ENCODE data around the gene UBE2G1.

DNA sequence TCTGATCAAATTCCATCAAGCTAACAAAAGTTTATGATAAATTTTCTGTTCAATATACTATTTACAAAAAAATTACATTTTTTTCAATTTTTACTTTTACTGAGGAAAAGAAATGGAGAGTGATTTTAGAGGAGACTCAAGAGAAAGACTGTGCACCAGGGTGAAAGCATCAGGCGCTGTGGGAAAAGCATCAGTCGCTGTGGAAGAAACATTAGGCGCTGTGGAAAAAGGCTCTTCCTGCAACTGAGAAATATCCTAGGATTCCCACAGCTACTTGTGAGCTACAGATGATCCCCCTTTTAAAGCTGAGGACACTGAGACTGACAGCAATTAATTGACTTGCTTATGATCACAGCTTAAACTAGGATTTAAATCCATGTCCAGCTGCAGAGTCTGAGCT is 107.6 kb downstream of the UBE2G1 start:
- TF ChIP-seq, protein P1, sequence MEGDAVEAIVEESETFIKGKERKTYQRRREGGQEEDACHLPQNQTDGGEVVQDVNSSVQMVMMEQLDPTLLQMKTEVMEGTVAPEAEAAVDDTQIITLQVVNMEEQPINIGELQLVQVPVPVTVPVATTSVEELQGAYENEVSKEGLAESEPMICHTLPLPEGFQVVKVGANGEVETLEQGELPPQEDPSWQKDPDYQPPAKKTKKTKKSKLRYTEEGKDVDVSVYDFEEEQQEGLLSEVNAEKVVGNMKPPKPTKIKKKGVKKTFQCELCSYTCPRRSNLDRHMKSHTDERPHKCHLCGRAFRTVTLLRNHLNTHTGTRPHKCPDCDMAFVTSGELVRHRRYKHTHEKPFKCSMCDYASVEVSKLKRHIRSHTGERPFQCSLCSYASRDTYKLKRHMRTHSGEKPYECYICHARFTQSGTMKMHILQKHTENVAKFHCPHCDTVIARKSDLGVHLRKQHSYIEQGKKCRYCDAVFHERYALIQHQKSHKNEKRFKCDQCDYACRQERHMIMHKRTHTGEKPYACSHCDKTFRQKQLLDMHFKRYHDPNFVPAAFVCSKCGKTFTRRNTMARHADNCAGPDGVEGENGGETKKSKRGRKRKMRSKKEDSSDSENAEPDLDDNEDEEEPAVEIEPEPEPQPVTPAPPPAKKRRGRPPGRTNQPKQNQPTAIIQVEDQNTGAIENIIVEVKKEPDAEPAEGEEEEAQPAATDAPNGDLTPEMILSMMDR (IDR thresholded peaks at IDR 0.05) = no peak
- TF ChIP-seq EZH2 (IDR thresholded peaks at IDR 0.05; ENCODE audit: borderline replicate concordance, insufficient read depth, low read depth, low read length, poor library complexity, severe bottlenecking) = no peak
